Kidney (tissue), 14 donors: ENCODE data around the gene PIAS2. TPM values are rescaled to one million over a fixed set of nuclear protein-coding genes. Genes with fewer than 3 reads are reported as not detected.
"Not testable (repeated sequence)": the region's sequence is repeated elsewhere in the genome, so short reads cannot be mapped to it uniquely, and the experiment has no call there.

ENCODE experiments used
- DNase-seq, 5 donors: peaks; one replicate each; pipeline ENCODE4 v3.0.0-alpha.2; 2013 to 2020
- FAIRE-seq: peaks from 2 replicates; lab custom pipeline; 2012; peaks lifted over from hg19 to GRCh38; lab: Jason Lieb, UNC
- H3K27ac ChIP-seq, 2 donors: one replicate each; pipeline ENCODE4 v1.7.0; 2013; ENCODE audit warnings: low read depth in 2 of 2, low read length in 2 of 2, inconsistent platforms in 1 of 2
- H3K27me3 ChIP-seq: one replicate; pipeline ENCODE4 v1.7.1; 2013; ENCODE audit warnings: low read length, inconsistent platforms; ENCODE audit not compliant: control insufficient read depth, insufficient read depth
- H3K36me3 ChIP-seq, 3 donors: one replicate each; pipeline versions ENCODE4 v1.7.0 to v1.7.1; 2013; ENCODE audit warnings: low read length in 3 of 3, control low read depth in 1 of 3, inconsistent platforms in 1 of 3; ENCODE audit not compliant: insufficient read depth in 3 of 3, control insufficient read depth in 2 of 3
- H3K4me1 ChIP-seq, 3 donors: one replicate each; pipeline versions ENCODE4 v1.7.0 to v1.7.1; 2013; ENCODE audit warnings: low read length in 3 of 3, inconsistent platforms in 1 of 3, low read depth in 1 of 3; ENCODE audit not compliant: control insufficient read depth in 2 of 3, insufficient read depth in 2 of 3
- H3K4me3 ChIP-seq, 3 donors: one replicate each; pipeline versions ENCODE4 v1.7.0 to v1.8.1; 2013; ENCODE audit warnings: low read length in 3 of 3, control low read depth in 1 of 3, inconsistent platforms in 1 of 3
- H3K9ac ChIP-seq, 3 donors: one replicate each; pipeline versions ENCODE4 v1.7.0 to v1.7.1; 2013; ENCODE audit warnings: low read length in 3 of 3, control low read depth in 1 of 3, inconsistent platforms in 1 of 3
- H3K9me3 ChIP-seq, 3 donors: one replicate each; pipeline versions ENCODE4 v1.7.0 to v1.7.1; 2013; ENCODE audit warnings: low read length in 3 of 3, control low read depth in 1 of 3, inconsistent platforms in 1 of 3; ENCODE audit not compliant: control insufficient read depth in 2 of 3, insufficient read depth in 1 of 3
- intact Hi-C: fragments of 100-400 bp; cut with DNase I; formaldehyde crosslinking; loops from one replicate; pipeline ENCODE4 v1.11.1; 2022
- polyA plus RNA-seq: library from polyadenylated mRNA; stranded (reverse); fragments of 350-450 nt; fragmentation: Illumina TruSeq; extraction: RNeasy Lipid Tissue Mini Kit (QIAGEN cat#74804); gene quantifications from one replicate; pipeline ENCODE4 v1.2.3, GENCODE V29; 2014; ENCODE audit warnings: low read depth, low replicate concordance; ENCODE audit not compliant: insufficient read depth
- total RNA-seq: library from RNA; stranded (reverse); fragmentation: NEBNext Ultra II Directional; extraction: Animal tissue kit (Norgen Biotek cat#: 25700); gene quantifications from one replicate; pipeline ENCODE4 v1.2.1, GENCODE V29; 2021
- TF ChIP-seq, protein P1 (sequence below): IDR thresholded peaks from 3 replicates; pipeline ENCODE4 v1.5.1; 2012; ENCODE audit warnings: mild to moderate bottlenecking, moderate library complexity, borderline replicate concordance; ENCODE audit not compliant: insufficient read depth; ENCODE audit errors: extremely low read depth
- donor health status: control.
- donor health status: control.
- donor health status: control.
- donor health status: control.
- donor health status: control.
- donor health status: DM: yes; HTN: yes; CAD: no.
- donor health status: Normal renal cell carcinoma (clear cell type).

Gene PIAS2
- total and polyA plus RNA-seq, 2 donors from 2014 or later: 9.9 to 41.2 TPM

DNA sequence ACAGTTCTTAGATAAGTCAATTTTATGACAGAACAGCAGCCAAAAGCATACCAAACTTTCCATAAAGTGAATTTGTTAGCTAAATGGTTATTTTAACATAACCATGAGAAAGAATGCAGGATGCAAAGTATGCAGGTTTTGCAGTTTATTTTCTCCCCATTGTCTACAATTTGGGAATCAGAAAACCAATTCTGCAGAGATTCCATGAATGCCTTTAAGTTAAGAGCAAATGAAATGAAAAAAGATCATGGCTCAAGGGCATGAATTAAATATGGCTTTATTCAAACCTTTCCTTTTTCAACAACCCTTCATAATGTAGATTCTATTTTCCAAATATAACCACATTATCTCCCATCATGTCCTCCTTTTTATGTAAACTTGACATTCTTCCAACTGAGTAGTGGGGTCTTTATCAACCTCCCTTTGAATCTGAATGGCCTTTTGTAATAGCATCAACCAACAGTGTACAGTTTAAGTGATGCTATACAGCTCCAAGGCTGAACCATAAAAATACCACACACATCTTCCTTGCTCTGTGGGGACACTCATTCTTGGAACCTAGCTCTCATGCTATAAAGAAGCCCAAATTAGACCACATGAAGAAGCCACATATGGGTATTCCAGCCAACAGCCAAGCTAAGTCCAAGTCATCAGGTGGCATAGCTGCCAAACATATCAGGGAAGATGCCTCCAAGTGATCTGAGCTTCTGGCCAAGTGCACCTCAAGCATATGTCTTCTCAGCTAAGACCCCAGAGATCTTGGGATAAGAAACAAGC lies 49.8 kb downstream of the PIAS2 start:
- Histone ChIP-seq H3K4me3 (no peak overlapping the region), H3K27ac (no peak overlapping the region), H3K36me3 (no peaks in the 10 kb centered on the region), H3K9ac (no peak overlapping the region), H3K9me3 (peaks cover 0 to 16% (median 0%) of the 10 kb centered on the region in 3 donors), H3K27me3 (no peaks in the 10 kb centered on the region), H3K4me1 (no peaks in the 10 kb centered on the region)
- intact Hi-C loops: no loop called here
- TF ChIP-seq, protein P1, sequence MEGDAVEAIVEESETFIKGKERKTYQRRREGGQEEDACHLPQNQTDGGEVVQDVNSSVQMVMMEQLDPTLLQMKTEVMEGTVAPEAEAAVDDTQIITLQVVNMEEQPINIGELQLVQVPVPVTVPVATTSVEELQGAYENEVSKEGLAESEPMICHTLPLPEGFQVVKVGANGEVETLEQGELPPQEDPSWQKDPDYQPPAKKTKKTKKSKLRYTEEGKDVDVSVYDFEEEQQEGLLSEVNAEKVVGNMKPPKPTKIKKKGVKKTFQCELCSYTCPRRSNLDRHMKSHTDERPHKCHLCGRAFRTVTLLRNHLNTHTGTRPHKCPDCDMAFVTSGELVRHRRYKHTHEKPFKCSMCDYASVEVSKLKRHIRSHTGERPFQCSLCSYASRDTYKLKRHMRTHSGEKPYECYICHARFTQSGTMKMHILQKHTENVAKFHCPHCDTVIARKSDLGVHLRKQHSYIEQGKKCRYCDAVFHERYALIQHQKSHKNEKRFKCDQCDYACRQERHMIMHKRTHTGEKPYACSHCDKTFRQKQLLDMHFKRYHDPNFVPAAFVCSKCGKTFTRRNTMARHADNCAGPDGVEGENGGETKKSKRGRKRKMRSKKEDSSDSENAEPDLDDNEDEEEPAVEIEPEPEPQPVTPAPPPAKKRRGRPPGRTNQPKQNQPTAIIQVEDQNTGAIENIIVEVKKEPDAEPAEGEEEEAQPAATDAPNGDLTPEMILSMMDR: no peak
- FAIRE-seq (no peak), DNase-seq (no peak)

DNA sequence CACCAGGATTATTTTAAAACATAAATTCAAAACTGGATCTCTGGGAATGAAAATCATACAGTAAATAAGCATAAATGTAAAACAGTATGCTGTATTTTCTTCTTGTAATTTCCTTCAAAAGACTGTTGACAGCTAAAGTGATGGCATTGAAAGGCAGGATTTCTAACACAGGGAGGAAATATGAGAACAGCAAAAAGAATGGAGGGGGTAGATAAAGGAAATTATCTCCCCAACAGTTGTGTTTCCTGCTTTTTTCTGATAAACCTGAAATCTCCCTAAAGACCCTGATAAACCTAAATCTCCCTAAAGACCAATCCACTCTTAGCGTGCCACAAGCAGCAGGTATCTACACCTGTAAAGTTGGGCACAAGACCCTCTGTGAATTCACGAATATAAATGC lies 50.8 kb downstream of the PIAS2 start:
- H3K36me3 ChIP-seq: no peaks in the 10 kb centered on the region
- no peaks in the 10 kb centered on the region for H3K27me3 ChIP-seq
- peaks cover 0 to 16% (median 0%) of the 10 kb centered on the region in 3 donors for H3K9me3 ChIP-seq
- H3K9ac ChIP-seq: no peak overlapping the region
- H3K4me3 ChIP-seq: no peak overlapping the region
- no peak for FAIRE-seq
- intact Hi-C loops: no loop called here
- H3K4me1 ChIP-seq: no peaks in the 10 kb centered on the region
- no peak for DNase-seq
- TF ChIP-seq, protein P1: no peak
- no peak overlapping the region for H3K27ac ChIP-seq

DNA sequence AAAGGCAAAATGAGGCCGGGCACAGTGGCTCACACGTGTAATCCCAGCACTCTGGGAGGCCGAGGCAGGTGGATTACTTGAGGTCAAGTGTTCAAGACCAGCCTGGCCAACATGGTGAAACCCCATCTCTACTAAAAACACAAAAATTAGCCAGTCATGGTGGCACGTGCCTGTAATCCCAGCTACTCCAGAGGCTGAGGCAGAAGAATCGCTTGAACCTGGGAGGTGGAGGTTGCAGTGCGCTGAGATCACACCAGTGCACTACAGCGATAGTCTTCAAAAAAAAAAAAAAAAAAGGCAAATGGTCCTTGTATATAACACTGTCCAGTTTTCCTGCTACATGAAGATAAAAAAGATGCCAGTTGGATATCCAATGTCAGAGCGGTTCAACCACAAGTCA lies 52.1 kb downstream of the PIAS2 start:
- intact Hi-C loops, FAIRE-seq, H3K4me3 ChIP-seq, H3K36me3 ChIP-seq, DNase-seq, H3K9ac ChIP-seq, H3K27ac ChIP-seq, H3K27me3 ChIP-seq, H3K4me1 ChIP-seq: not testable (repeated sequence)
- H3K9me3 ChIP-seq: peaks cover 0 to 16% (median 0%) of the 10 kb centered on the region in 3 donors

DNA sequence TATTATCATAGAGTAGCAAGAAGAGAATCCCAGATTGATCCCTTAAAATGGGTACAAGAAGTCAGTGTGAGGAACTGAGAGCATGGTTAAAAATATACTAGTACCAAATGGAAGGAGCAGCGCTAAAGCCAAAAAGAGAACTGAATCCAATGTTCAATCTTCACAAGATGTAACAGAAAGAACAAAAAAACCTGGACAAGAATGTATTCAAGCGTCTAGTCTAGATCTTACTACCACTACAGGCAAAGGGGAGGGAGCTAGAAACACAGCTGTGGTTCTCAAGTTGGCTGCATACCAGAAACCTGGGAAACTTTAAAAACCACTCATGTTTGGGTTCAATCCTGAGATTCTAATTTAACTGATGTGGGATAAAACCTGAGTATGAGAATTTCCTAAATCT lies 57.5 kb downstream of the PIAS2 start:
- Histone ChIP-seq H3K27ac (no peak overlapping the region), H3K9me3 (no peaks in the 10 kb centered on the region), H3K36me3 (peaks cover 0 to 2% (median 0%) of the 10 kb centered on the region in 3 donors), H3K27me3 (no peaks in the 10 kb centered on the region), H3K9ac (no peak overlapping the region), H3K4me3 (no peak overlapping the region), H3K4me1 (no peaks in the 10 kb centered on the region)
- DNase-seq (no peak), FAIRE-seq (no peak)
- TF ChIP-seq, protein P1: no peak
- intact Hi-C loops: no loop called here
